ENCODE results near the gene ODAD2. TPM values are rescaled to one million over a fixed set of nuclear protein-coding genes. Genes with fewer than 3 reads are reported as not detected.
A peak's percentile ranks its signal among the peaks of the same experiment; 100 is the strongest.
"Not testable (repeated sequence)": the region's sequence is repeated elsewhere in the genome, so short reads cannot be mapped to it uniquely, and the experiment has no call there.

ODAD2 gene, protein sequence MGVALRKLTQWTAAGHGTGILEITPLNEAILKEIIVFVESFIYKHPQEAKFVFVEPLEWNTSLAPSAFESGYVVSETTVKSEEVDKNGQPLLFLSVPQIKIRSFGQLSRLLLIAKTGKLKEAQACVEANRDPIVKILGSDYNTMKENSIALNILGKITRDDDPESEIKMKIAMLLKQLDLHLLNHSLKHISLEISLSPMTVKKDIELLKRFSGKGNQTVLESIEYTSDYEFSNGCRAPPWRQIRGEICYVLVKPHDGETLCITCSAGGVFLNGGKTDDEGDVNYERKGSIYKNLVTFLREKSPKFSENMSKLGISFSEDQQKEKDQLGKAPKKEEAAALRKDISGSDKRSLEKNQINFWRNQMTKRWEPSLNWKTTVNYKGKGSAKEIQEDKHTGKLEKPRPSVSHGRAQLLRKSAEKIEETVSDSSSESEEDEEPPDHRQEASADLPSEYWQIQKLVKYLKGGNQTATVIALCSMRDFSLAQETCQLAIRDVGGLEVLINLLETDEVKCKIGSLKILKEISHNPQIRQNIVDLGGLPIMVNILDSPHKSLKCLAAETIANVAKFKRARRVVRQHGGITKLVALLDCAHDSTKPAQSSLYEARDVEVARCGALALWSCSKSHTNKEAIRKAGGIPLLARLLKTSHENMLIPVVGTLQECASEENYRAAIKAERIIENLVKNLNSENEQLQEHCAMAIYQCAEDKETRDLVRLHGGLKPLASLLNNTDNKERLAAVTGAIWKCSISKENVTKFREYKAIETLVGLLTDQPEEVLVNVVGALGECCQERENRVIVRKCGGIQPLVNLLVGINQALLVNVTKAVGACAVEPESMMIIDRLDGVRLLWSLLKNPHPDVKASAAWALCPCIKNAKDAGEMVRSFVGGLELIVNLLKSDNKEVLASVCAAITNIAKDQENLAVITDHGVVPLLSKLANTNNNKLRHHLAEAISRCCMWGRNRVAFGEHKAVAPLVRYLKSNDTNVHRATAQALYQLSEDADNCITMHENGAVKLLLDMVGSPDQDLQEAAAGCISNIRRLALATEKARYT
- total RNA-seq = 1.1 TPM

DNA sequence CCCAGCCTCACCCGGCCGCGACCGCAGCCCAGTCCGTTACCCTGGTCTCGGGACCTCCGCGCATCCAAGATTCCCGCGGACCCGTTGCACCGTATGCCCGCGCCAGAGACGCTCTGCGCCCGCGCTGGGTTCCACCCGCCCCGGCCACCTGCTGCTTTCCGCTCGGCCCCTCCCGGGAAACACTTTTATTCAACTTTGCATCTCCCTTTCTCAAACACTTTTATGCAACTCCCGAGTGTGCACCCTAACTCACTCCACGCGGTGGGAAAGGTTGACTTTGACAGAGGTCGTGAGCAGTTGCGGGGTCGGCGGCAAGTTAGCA is at the start of gene ODAD2:
Gene ODAD2, minus strand, starts transcription at position 126 of the 322 bp plus-strand sequence. CDS start 3,937 bp downstream, outside the sequence.
- no peak for DNase-seq (ENCODE audit: low read depth in 2 of 3, low spot score in 2 of 3)

DNA sequence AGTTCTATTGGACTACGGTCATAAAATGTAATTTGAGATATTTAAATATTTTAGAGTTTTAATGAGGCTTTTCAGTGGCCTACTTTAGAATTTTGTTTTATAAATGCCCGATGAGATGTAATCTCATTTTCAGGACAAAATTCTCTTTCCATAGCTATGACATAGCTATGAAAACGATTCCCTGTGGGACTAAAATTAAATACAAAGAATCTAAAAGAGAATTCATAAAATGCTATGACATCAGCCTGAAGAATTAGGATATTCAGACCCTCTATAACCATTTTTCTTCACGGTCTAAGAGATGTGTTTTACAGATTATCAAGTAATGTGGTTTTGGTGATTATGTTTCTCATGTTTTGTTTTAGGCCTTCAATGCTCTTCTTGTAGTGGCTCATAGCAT is 48.2 kb upstream of the ODAD2 start:
- no peak for DNase-seq (ENCODE audit: low read depth in 2 of 3, low spot score in 2 of 3)

DNA sequence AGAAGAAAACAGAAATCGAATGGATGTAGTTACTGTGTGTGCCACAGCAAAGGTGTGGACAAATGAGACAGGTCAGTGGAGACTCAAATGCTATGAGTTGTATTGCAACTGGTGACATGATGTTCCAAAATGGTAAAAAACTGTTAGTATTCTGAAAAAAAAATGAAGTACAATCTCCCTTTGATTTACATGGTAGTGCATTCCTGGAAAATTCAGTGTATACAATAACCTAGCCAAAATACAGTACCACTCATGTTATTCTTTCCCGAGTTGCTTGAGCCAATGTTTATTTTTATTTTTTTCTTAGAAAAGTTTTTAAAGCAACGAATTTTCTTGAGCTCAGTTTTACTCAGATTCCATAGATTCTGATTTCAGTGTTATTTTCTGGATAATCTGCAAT is 47.7 kb upstream of the ODAD2 start:
- DNase-seq (ENCODE audit: low read depth in 2 of 3, low spot score in 2 of 3) = no peak

DNA sequence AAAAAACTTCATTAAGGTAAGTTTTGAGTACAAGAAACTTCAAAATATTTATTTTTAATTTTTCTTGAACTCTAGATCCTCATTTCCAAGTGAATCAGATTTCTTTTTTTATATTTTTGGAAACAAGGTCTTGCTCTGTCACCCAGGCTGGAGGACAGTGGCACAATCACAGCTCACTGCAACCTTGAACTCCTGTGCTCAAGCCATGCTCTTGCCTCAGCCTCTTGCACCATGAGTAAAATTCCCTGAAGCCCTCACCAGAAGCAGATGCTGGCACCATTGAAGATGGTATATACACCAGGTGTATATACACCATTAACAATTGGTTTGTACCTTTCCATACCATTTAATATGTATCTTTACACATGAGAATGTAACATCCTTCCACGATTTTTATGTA is 45.1 kb upstream of the ODAD2 start:
- no peak for DNase-seq (ENCODE audit: low read depth in 2 of 3, low spot score in 2 of 3)

DNA sequence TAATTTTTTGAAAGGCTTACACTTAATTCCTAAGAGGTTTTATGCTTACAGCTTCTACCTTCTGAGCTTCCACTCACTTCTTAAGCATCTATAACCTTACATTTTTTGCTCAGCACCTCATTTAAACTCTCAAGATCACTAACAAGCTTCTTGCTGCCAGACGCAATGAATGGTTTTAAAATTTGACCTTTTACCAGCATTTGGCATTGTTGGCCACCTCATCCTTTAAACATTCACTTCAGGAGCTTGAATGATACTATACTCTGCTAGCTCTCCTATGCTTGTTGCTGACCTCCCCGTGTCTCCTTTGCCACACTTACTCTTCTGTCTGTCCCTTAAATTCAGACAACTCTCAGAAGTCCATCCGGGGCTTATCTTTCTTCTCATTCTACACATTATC is 37.7 kb upstream of the ODAD2 start:
- no peak for DNase-seq (ENCODE audit: low read depth in 2 of 3, low spot score in 2 of 3)

- DNase-seq (ENCODE audit: low read depth in 2 of 3, low spot score in 2 of 3) = no peak
Observed at GRCh38 chr10:28020993-28021982, 22.4 kb upstream of the ODAD2 start.

DNA sequence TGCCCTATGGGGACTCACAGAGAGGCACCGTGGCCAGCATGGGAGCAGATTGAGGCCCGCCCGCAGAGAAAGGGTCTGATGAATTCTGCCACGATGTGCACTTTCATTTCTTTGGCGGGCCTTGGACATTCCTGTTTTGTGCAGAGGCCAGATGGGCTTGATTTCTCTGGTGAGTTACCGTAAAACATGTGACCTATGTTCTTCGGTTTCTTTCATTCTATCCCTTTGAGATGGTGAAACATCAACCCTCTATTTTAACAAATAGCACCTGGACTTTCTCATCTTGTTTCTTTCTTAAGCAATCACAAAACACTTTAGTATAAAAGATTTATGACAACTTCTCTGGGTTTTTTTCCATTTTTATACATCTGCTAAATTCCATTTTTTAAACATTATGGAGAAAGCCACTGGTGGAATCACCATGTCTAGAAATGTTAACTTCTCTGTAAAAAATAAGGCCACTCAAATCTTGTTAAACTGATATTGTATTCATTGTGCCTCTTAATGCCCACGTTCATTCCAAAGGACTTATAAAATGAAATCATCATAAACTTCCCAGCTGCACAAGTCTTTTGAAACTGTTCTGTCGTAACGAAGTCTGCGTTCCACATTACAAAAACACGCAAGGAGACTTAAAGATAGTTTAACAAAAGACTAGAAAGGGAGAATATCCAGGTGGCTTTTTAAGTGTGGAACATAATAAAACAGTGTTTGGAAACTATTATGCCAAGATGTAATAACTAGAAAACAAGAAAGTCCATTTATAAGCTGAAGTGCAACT is 21.4 kb upstream of the ODAD2 start:
- no peak for DNase-seq (ENCODE audit: low read depth in 2 of 3, low spot score in 2 of 3)

GRCh38 chr10:28014651-28015050 is 15.8 kb upstream of the ODAD2 start:
- no peak for DNase-seq (ENCODE audit: low read depth in 2 of 3, low spot score in 2 of 3)

GRCh38 chr10:28012990-28013515 is 14.2 kb upstream of the ODAD2 start:
- no peak for DNase-seq (ENCODE audit: low read depth in 2 of 3, low spot score in 2 of 3)

DNA sequence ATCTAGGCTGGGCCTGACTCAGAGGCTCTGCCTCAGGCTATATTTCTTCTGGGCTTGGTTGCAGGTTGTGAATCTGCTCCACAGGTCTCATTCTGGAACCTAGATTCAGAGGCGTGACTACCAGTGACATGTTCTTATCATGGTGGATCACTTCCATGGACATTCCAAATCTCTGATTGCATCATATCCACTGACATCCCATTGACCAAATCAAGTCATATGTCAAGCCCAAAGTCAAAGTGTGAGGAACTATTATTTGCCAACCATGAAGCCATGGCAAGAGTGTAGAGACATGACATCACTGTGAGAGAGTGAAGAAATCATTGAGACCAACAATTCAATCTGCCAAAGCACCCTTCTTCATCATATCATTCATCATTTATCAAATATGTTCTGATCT is 11.9 kb upstream of the ODAD2 start:
- no peak for DNase-seq (ENCODE audit: low read depth in 2 of 3, low spot score in 2 of 3)

- DNase-seq (ENCODE audit: low read depth in 2 of 3, low spot score in 2 of 3) = no peak
Observed at GRCh38 chr10:28008054-28008453, 9.2 kb upstream of the ODAD2 start.

- no peak for DNase-seq (ENCODE audit: low read depth in 2 of 3, low spot score in 2 of 3)
Observed at GRCh38 chr10:28001353-28001752, 2.5 kb upstream of the ODAD2 start.

DNA sequence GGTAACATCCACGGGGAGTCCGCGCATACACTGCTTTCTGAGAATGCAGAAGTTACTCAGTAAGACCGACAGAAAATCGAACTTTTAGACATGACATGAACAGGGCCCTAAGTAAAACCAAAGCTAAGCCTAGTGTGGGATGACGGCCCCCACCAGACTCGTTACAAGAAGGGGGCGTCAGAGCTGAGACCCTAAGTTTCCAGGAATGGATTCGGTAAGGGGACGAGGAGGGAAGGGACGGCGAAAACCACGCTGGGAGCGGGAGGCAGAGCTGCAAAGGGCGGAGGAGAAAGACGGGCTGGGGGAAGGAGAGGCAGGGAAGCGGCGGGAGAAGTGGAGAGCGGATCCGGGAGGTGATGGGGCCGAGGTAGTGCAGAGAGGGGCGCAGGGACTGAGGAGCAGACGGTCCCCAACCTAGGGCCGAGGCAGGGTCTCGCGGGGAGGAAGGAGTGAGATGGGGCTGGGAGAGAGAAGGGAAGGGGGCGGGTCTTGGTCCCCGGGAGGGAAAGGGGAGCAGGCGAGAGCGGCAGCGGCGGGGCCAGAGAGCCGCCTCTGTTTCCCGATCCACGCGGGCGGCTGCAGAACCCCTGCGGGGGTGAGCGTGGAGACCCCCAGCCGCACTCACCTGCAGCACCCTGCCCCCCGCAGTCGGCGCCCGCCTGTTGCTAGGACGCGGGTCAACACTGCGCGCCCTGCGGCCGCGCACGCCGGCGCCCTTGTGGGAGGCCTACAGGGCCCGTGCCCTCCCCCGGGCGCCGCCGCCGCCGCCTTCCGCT is 513 bp downstream of the ODAD2 start:
- peak in 2 of 3 donors; percentile 51 to 60 for DNase-seq (ENCODE audit: low read depth in 2 of 3, low spot score in 2 of 3)

- DNase-seq (ENCODE audit: low read depth in 2 of 3, low spot score in 2 of 3) = no peak
Observed at GRCh38 chr10:27997865-27998177, 1.1 kb downstream of the ODAD2 start.

DNA sequence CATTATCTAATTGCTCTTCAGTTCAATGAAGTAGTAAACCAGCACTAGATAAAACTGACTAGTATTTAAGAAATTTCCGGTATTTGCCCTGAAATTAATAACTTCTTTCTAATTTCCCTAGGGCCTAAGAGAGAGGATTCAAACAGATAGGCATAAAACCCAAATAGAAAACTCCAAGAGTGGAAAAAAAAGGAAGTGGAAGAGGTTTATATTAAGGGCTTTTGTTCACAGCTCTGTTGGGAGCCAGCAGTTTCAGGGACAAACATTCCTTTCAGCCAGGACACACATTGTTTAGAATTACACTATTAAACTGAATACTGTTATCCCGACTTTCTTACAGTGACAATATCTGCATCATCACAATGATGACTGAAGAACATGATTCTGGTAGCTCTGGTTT is 3.6 kb downstream of the ODAD2 start:
- DNase-seq (ENCODE audit: low read depth in 2 of 3, low spot score in 2 of 3) = no peak

DNA sequence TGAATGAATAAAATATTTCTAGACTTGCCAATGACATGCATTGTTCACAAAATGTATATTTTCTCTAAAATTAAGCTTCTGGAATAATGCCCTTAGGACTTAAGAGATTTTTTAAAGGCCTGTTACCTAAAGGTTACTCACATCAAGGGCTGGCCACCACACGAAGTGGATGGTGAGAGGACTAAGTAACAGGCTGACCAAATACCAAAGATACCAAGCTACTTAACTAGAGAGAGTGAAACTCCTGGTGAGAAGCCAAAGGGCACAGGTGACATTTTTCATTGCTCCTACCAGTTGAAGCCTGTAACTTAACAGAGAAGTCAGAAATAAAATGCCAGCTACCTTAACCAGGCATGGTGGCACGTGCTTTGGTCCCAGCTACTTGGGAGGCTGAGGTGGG is 9.5 kb downstream of the ODAD2 start:
- not testable (repeated sequence) for DNase-seq (ENCODE audit: low read depth in 2 of 3, low spot score in 2 of 3)

GRCh38 chr10:27986821-27987220 is 12.1 kb downstream of the ODAD2 start:
- DNase-seq (ENCODE audit: low read depth in 2 of 3, low spot score in 2 of 3) = no peak

- DNase-seq (ENCODE audit: low read depth in 2 of 3, low spot score in 2 of 3) = no peak
Observed at GRCh38 chr10:27982875-27983543, 15.9 kb downstream of the ODAD2 start.
